NCI-H446 treated with DMSO at 0.1 percent for 48 hours (cell line): Measurements from ENCODE around the gene PNPLA4.

ENCODE experiments used
- DNase-seq: peaks from one replicate; lab custom pipeline; 2025; lab: John Stamatoyannopoulos, UW

PNPLA4 gene, protein sequence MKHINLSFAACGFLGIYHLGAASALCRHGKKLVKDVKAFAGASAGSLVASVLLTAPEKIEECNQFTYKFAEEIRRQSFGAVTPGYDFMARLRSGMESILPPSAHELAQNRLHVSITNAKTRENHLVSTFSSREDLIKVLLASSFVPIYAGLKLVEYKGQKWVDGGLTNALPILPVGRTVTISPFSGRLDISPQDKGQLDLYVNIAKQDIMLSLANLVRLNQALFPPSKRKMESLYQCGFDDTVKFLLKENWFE

DNA sequence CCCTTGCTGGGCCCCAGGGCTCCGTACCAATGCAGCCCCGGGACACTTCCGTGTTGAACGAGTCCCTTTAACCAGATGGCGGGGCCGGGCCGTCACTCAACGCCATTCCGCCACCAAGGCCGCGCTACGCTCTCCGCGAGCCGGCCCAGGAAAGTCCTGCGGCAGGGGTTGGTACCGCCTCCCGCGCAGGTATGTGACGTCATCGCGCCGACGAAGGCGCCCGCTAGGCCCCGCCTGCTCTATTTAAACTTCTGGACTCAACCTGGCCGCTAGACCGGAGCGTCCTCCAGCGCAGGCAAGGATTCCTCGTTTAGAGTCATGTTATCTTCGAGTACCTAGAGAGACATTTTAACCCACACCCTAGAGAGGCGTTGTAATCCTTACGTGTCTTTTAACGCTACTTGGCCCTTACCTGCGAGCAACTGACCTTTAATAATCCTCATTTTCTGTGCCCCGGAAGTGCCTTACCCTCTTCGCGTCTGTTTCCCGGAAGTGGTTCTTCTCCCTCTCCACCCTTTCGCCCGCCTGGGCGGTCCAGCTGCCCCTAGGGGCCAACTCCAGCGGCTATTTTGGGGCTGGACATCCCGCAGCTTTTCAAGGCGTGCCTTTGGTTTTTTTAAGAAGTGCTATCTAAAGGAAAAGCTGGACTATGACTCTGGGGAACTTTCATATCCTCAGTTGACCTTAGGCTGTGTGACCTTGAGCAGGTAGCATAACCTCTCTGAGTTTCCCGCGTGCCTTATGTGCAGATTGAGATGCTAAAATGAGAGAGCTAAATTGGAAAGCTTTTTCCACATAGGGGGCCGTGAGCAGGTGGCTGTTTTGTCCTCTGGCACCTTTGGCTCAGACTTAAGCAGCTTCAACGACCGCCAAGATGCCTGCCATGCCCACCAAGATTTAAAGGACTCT, at the start of gene PNPLA4:
TSS of gene PNPLA4 (minus strand) at position 155 of the 909 bp plus-strand sequence. CDS start 1,294 bp downstream, outside the sequence.
- no peak for DNase-seq

DNA sequence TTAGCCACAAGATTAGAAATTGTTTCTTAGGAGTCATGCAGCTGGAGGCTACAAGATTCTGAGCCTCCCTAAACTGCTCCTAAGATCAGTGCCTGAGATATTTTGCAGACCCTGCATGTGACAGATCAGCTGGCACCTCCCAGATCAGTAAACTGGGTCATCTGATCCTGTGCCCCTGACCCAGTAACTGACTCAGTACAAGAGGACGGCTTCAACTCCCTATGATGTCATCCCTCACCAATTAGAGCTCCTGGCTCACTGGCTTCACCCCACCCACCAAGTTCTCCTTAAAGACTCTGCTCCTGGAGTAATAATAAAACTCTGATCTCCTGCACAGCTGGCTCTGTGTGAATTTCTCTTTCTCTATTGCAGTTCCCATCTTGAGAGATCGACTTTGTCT, 45.4 kb upstream of the PNPLA4 start:
- no peak for DNase-seq

DNA sequence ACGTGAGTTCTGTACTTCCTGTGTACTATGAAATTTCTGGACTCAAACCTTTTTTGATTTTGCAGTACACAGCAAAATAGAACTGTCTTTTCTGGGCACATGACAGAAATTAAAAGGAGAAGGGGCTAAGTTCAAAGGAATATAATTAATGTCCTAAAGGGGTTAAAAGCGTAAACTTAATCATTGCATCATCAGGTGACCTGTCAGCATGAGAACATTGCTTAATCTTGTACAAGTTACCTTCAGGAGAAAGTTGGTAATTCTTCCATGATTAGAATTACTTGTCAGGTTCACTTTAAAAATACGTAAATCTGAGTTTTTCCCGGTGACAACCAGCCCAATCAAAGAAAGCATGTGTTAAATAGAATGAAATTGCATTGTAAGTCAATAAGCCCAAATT, 43.2 kb upstream of the PNPLA4 start:
- no peak for DNase-seq

- no peak for DNase-seq
Measured at GRCh38 chrX:7965436-7965835, 38.2 kb upstream of the PNPLA4 start.

DNA sequence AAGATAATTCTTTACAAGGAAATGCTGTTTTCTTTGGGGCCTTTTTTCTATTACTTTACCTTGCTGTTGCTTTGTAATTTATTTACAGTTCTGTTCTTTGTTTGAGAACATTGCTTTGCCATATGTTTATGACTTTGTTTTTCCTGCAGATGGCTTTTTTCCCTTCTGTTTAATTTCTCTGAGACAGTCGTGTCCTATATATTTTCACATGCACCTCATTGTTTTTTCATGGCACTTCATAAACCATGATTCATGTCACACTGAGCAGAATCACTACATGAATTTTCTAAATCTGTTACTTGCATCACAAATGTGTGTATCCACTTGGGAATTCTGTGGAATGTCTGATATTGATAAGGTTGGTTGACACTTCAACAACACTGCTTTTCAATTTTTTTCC, 33.0 kb upstream of the PNPLA4 start:
- DNase-seq = no peak

DNA sequence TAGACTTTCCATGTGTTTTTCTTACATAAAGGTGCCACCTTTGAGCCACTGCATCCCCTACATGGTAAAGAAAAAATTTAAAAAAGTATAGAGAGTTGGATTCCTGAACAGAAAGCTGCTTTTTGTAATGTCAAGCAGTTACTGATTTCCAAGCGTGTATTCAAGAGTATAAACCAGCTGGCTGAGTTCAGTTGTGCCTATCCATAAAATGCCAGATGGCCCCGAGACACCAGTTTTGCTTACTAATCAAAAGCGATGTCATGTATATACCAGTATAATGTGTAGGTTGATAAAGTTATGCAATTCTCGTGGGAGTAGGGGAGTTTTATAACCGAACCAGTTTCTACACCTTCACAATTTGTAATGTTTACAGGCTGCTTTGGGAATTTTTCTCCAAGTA, 26.2 kb upstream of the PNPLA4 start:
- DNase-seq = no peak

- DNase-seq = no peak
Measured at GRCh38 chrX:7950865-7951264, 23.7 kb upstream of the PNPLA4 start.

- DNase-seq = no peak
Measured at GRCh38 chrX:7948483-7948882, 21.3 kb upstream of the PNPLA4 start.

DNA sequence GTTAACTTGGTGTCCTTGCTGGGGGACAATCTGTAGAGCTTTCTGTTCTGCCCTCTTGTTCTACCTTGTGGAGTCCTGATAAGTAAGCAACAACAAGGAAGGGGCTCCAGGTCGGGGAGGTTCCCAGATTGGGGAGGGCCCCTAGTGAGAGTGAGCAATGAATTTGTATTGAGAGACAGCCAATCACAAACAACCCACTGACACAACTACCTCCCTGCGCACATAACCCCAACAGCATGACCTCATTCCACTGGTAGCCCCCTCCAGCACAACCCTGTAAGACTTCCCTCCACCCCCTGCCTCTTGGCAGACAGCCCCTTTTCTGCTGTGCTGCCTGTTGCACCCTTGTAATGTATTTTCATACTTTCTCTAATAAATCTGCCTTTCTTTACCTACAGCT, 19.7 kb upstream of the PNPLA4 start:
- DNase-seq = no peak

GRCh38 chrX:7943600-7944245, 16.5 kb upstream of the PNPLA4 start:
- DNase-seq = no peak

DNA sequence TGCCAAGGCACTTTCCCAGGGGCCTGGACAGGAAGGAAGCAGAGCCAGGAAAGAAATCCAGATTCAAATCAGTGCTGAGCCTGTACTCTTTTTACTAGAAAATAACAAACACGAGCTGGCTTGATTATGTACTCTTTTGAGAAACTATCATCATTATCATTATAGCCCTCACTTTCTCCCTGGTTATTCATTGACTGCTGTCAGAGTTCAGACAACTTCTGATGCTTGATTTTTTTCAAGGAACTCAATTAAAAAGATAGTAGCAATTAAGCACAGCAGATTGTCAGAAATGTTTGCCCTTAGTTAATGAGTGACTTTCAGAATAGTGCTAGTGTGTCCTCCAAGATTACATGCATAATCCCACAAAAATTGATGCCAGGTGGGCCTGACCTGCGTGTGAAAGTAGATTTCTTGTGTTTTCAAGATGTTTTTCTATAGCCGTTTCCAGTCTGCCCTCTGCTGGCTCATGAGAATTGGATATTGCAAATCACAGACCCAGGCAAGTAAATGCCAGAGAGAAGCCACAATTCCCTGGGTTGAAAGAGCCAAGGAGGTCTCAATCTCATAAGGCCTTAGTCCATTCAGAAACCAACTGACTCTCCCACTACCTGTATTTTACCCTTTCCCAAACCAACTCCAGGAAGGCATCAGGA, 14.3 kb upstream of the PNPLA4 start:
- no peak for DNase-seq

DNA sequence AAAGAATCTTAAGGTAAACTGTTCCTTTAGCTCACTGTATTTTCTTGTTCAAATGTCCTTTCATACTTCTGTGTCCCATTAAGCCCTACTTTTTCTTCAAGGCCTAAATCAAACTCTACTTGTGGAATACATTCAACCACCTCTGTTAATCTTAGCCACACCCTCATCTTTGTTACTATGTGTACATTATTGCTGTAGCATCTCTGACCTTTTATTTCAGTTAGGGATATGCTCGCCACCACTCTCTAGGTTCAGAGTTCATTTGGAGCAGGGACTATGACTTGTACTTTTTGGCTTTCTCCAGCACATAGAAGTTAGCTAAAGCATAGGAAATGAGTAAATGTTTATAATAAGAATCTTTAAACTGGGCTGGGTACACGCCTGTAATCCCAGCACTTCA, 6.8 kb upstream of the PNPLA4 start:
- no peak for DNase-seq

DNA sequence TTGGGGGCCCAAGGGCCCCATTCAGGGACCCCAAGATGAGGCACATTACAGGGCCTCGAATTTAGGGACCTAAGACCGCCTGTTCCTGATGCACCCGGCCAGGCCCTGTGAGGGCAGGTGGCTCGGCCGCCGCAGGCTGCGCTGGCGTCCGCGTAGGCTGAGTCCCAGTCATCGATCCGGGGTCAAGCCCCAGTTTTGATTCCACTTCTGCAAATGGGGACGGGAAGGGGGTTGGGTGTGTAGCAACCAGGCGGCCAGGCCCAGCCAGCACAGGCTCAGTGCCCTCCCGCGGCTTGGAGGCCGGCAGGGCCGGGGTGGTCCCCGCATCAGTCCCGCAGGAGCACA, 327 bp downstream of the PNPLA4 start:
- no peak for DNase-seq

DNA sequence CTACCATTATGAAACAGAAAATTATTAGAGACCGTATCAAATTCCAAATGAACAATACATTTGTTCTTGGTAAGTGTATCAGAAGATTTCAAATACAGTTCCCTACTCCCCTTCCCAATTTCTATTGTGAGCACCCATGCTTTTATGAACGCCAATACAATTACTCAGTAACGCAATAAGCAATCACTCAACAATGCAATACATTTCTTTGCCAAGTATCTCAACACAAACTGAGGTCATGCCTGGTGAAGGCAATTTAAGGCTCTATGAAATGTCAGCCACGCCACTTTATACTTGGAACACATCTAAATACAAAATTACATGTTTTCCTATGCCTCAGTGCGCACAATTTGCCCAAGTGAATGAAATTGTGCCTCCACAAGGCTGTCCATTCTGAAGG, 712 bp downstream of the PNPLA4 start:
- no peak for DNase-seq

DNA sequence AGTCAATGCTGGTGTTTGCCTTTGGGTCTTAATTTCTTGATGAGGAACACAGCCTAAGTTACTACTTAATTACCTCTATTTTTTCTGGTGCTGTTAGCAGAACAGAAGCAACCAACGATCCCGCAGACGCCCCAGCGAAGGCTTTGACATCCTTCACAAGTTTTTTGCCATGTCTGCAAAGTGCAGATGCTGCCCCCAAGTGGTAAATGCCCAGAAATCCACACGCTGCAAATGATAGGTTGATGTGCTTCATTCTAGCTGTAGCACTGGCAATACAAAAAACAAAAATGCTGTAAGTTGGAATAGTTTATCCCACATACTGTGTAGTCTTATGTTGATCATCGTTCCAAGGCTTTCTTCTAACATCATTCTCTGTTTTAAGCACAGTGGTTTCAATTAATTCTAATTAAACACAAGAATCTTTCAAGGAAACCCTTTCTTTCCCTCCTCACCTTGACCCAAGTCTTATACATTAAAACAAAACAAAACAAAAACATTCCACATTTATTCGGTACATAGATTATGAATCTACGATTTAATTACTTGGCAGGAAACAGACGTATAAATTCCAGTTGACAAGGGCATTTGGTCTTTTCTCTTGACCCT, 1.2 kb downstream of the PNPLA4 start:
- DNase-seq = no peak

- DNase-seq = no peak
Measured at GRCh38 chrX:7921750-7922149, 5.5 kb downstream of the PNPLA4 start.

GRCh38 chrX:7908821-7909220, 18.4 kb downstream of the PNPLA4 start:
- no peak for DNase-seq

DNA sequence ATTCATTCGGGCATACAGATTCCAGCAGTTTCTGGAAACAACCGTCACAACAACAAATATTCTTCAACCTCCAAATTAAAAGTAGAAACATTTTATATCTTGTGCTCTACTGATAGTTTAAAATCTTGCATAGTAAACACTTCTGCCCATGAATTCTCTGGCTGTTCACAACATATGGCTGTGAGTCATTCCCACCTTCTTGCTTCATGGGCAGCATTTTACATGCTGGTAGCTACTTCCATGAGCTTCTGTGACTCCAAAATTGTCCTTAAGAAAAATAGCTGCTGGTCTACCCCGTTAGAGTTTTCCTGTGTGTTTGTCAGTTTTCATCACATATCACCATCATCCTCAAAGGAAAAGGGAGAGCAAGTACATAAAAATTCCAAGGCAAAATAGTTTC, 22.7 kb downstream of the PNPLA4 start:
- no peak for DNase-seq

DNA sequence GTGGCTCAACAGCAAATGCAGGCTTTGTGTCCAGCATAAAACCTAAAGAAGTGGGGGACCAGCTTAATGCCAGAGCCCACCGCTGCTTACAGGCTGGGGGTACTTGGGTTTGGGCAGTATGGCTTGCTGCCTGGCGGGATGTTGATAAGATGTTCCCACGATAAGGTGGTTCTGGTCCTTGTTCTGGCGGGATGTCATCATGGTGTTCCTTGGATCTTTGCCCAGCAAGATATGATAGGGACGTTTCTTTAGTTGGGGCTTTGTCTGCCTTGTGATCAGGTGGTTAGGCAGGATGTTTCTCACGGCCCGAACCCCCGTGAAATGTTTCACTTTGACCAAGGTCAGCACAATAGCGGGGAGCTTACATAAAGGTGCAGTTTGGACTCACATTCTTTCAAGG, 35.3 kb downstream of the PNPLA4 start:
- no peak for DNase-seq

- no peak for DNase-seq
Measured at GRCh38 chrX:7889680-7890079, 37.5 kb downstream of the PNPLA4 start.

- no peak for DNase-seq
Measured at GRCh38 chrX:7889135-7889534, 38.1 kb downstream of the PNPLA4 start.

DNA sequence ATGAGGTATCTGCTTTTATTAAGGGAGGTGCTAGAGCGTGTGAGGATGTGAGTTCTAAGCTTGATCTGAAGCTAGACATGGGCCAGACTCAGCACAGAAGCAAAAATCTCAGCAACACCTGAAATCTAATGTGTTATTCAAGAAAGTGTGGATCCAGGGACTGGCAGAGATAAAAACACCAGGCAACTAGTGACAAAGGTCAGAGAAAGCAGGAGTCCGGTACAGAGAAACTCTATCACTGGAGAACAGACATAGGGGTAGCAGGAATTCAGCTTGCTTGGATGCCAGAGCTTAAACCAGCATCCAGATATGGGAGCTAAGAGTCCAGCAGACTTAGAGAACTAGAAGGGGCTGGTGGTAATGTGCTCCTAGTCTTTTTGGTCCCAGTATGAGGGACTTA, 50.3 kb downstream of the PNPLA4 start:
- no peak for DNase-seq
